ENCODE results near the gene SLC39A9.

- TF ChIP-seq CTCF (IDR thresholded peaks at IDR 0.05; ENCODE audit: low read depth, low read length) (no peak), EZH2phosphoT487 (IDR thresholded peaks at IDR 0.05; ENCODE audit: low read depth) (no peak)
Observed at GRCh38 chr14:69443296-69443805, 44.9 kb downstream of the SLC39A9 start.
